GM10266 (cell line): ENCODE data around the gene TRIM25.

ENCODE experiments used
- DNase-seq: peaks from one replicate; pipeline ENCODE4 v3.0.0; 2012; ENCODE audit errors: extremely low spot score
- CTCF ChIP-seq: IDR thresholded peaks from 2 replicates; pipeline ENCODE4 v1.5.1; 2012; ENCODE audit warnings: mild to moderate bottlenecking, low read depth; ENCODE audit not compliant: control insufficient read depth, insufficient read depth; ENCODE audit errors: missing control alignments

TRIM25 gene

GRCh38 chr17:56902348-56902747 is 11.5 kb downstream of the TRIM25 start:
- no peak for DNase-seq
- TF ChIP-seq CTCF = no peak

GRCh38 chr17:56899403-56899802 is 14.4 kb downstream of the TRIM25 start:
- no peak for DNase-seq
- no peak for TF ChIP-seq CTCF

GRCh38 chr17:56898874-56899273 is 15.0 kb downstream of the TRIM25 start:
- no peak for TF ChIP-seq CTCF
- no peak for DNase-seq

GRCh38 chr17:56897646-56898424 is 16.0 kb downstream of the TRIM25 start:
- TF ChIP-seq CTCF = no peak

GRCh38 chr17:56896968-56897359 is 16.9 kb downstream of the TRIM25 start:
- no peak for TF ChIP-seq CTCF
- DNase-seq = no peak

More at GRCh38 chr17:56897646-56898424, 16.0 kb downstream of the TRIM25 start:
- no peak for DNase-seq

GRCh38 chr17:56896217-56896967 is 17.5 kb downstream of the TRIM25 start:
- no peak for DNase-seq
- TF ChIP-seq CTCF = no peak
